ENCODE data around the gene TOX4.

The TOX4 gene

DNA sequence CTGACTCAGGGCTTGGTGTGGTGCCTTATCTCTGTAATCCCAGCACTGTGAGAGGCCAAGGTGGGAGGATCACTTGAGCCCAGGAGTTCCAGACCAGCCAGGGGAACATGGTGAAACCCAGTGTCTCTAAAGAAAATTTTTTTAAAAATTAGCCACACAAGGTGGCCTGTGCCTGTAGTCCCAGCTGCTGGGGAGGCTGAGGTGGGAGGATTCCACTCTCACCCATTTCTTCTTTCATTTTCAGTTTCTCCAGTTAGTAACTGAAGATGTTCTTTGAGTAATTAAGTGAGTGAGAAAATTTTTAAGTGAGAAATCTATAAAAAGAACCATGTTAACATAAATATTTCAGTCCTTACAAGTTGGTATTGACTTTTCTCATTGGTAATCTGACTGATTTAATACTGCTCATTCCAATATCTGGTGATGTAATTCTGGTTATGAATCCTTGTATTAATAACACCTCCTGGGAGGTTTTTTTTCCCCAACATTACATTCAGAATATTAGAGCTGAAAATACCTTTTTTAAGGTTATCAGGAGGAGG is 28.1 kb downstream of the TOX4 start:
- Histone ChIP-seq H3K36me3 (ENCODE audit: insufficient read depth, insufficient read length, low read length) (peaks cover 67% of the 10 kb centered on the region), H3K9me3 (ENCODE audit: insufficient read depth, low read length) (no peaks in the 10 kb centered on the region), H3K9ac (ENCODE audit: insufficient read length, low read depth) (no peak overlapping the region), H3K4me3 (ENCODE audit: insufficient read length, low read depth) (no peak overlapping the region), H3K4me1 (ENCODE audit: insufficient read depth, insufficient read length) (no peaks in the 10 kb centered on the region), H3K27me3 (ENCODE audit: insufficient read depth, insufficient read length) (no peaks in the 10 kb centered on the region)
- no peak for TF ChIP-seq SUZ12 (IDR thresholded peaks at IDR 0.05; ENCODE audit: extremely low read depth, insufficient read depth, insufficient read length)
- no peak for TF ChIP-seq ZNF274 (IDR thresholded peaks at IDR 0.05; ENCODE audit: low read depth, low read length)
- no peak for TF ChIP-seq YY1 (IDR thresholded peaks at IDR 0.05; ENCODE audit: insufficient read depth, insufficient read length)
- DNase-seq (ENCODE audit: low read depth, low spot score): no peak

DNA sequence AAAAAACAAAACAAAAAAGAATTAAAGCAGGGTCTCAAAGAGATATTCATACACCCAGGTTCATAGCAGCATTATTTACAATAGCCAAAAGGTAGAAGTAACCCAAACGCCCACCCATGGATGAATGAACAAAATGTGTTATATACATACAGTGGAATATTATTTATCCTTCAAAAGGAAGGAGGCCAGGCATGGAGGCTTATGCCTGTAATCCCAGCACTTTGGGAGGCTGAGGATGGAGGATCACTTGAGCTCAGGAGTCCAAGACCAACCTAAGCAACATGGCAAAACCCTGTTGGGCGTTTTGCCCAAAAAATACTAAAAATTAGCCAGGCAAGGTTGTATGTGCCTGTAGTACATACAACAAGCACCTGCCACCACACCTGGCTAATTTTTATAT is 29.6 kb downstream of the TOX4 start:
- no peaks in the 10 kb centered on the region for H3K4me1 ChIP-seq (ENCODE audit: insufficient read depth, insufficient read length)
- no peak for DNase-seq (ENCODE audit: low read depth, low spot score)
- TF ChIP-seq SUZ12 (IDR thresholded peaks at IDR 0.05; ENCODE audit: extremely low read depth, insufficient read depth, insufficient read length) (no peak), YY1 (IDR thresholded peaks at IDR 0.05; ENCODE audit: insufficient read depth, insufficient read length) (no peak), ZNF274 (IDR thresholded peaks at IDR 0.05; ENCODE audit: low read depth, low read length) (no peak)
- H3K27me3 ChIP-seq (ENCODE audit: insufficient read depth, insufficient read length): no peaks in the 10 kb centered on the region
- H3K4me3 ChIP-seq (ENCODE audit: insufficient read length, low read depth): no peak overlapping the region
- no peak overlapping the region for H3K9ac ChIP-seq (ENCODE audit: insufficient read length, low read depth)
- no peaks in the 10 kb centered on the region for H3K9me3 ChIP-seq (ENCODE audit: insufficient read depth, low read length)
- H3K36me3 ChIP-seq (ENCODE audit: insufficient read depth, insufficient read length, low read length): peaks cover 52% of the 10 kb centered on the region

GRCh38 chr14:21509432-21510143 is 32.6 kb downstream of the TOX4 start:
- Histone ChIP-seq H3K4me1 (ENCODE audit: insufficient read depth, insufficient read length) (no peaks in the 10 kb centered on the region), H3K36me3 (ENCODE audit: insufficient read depth, insufficient read length, low read length) (peaks cover 24% of the 10 kb centered on the region), H3K27me3 (ENCODE audit: insufficient read depth, insufficient read length) (no peaks in the 10 kb centered on the region), H3K9ac (ENCODE audit: insufficient read length, low read depth) (peak overlapping the region; percentile 99), H3K9me3 (ENCODE audit: insufficient read depth, low read length) (no peaks in the 10 kb centered on the region), H3K4me3 (ENCODE audit: insufficient read length, low read depth) (peak overlapping the region; percentile 98)
- TF ChIP-seq SUZ12 (IDR thresholded peaks at IDR 0.05; ENCODE audit: extremely low read depth, insufficient read depth, insufficient read length): no peak
- TF ChIP-seq ZNF274 (IDR thresholded peaks at IDR 0.05; ENCODE audit: low read depth, low read length): no peak
- no peak for TF ChIP-seq YY1 (IDR thresholded peaks at IDR 0.05; ENCODE audit: insufficient read depth, insufficient read length)
- DNase-seq (ENCODE audit: low read depth, low spot score): no peak

DNA sequence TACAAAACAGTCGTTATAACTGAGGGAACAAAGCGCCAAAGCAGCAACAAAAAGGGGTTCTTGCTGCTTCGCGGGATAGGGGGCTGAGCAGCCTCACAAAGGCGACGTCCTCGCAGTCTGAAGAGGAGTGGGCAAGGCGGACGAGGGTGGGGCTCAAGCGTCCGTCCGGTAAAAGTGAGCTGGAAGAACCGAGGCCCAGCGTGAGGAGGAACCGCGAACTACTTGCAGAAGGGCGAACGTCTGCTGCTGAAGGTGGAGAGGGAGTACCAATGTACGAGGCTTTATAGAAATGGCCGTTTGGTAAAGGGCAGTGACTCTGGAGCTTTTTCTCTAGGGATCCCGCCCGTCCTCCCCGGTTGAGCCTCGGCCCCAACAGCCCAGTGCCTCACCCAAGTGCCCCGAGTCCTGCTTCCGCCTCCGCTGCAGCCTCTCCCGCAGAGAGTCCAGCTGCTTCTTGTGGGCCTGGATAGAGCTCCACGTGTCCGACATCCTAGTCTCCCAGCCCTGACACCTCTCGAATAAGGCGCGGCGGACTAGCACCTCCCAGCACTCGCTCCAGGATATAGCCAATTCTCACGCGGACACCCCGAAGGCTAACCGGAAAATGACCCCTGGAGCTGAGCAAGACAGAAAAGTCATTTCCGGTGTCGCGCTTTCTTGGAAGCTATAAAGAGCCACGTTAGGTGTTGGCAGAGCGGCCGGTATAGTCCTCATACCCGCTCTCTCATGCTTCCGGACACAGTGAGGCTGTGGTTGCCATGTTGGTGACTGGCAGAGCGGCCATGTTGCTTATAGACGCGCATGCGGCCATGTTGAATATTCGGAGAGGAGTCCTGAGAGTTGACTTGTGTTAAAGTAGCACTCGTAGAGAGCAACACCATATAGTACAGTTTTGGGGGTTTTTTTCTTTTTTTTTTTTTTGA is 34.0 kb downstream of the TOX4 start, which contains the start of gene METTL3:
Gene METTL3 (minus strand): TSS at position 606 of the 923 bp plus-strand sequence. CDS start 117 bp downstream, at position 489.
- peak; percentile 100 for TF ChIP-seq YY1 (IDR thresholded peaks at IDR 0.05; ENCODE audit: insufficient read depth, insufficient read length)
- TF ChIP-seq SUZ12 (IDR thresholded peaks at IDR 0.05; ENCODE audit: extremely low read depth, insufficient read depth, insufficient read length): no peak

DNA sequence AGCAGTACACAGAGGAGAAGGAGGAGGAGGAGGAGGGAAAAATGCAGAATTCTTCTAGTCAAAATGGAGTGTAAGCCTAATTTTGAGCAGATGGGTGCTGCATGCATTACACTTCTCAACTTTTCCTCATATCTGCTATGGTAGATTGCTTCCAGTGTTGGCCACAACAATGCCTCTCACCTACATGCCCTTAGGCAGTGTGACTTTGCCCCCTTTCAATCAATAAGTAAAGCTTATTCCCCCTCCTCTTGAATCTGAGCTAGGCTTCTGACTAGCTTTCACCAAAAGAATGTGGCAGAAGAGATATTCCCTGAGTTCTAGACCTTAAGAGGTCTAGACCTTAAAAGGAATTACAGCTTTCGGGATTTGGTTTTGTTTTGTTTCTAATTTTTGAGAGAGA is 37.3 kb downstream of the TOX4 start:
- no peak for TF ChIP-seq ZNF274 (IDR thresholded peaks at IDR 0.05; ENCODE audit: low read depth, low read length)
- no peak for TF ChIP-seq YY1 (IDR thresholded peaks at IDR 0.05; ENCODE audit: insufficient read depth, insufficient read length)
- no peak for TF ChIP-seq SUZ12 (IDR thresholded peaks at IDR 0.05; ENCODE audit: extremely low read depth, insufficient read depth, insufficient read length)
- H3K4me1 ChIP-seq (ENCODE audit: insufficient read depth, insufficient read length): no peaks in the 10 kb centered on the region
- DNase-seq (ENCODE audit: low read depth, low spot score): no peak
- no peak overlapping the region for H3K4me3 ChIP-seq (ENCODE audit: insufficient read length, low read depth)
- H3K9ac ChIP-seq (ENCODE audit: insufficient read length, low read depth): no peak overlapping the region
- H3K9me3 ChIP-seq (ENCODE audit: insufficient read depth, low read length): no peaks in the 10 kb centered on the region
- H3K36me3 ChIP-seq (ENCODE audit: insufficient read depth, insufficient read length, low read length): peaks cover 2% of the 10 kb centered on the region
- no peaks in the 10 kb centered on the region for H3K27me3 ChIP-seq (ENCODE audit: insufficient read depth, insufficient read length)

More for the DNA sequence above, 34.0 kb downstream of the TOX4 start, which contains the start of gene METTL3:
- DNase-seq (ENCODE audit: low read depth, low spot score): peak; percentile 93
- Histone ChIP-seq H3K36me3 (ENCODE audit: insufficient read depth, insufficient read length, low read length) (peaks cover 21% of the 10 kb centered on the region), H3K9me3 (ENCODE audit: insufficient read depth, low read length) (no peaks in the 10 kb centered on the region), H3K27me3 (ENCODE audit: insufficient read depth, insufficient read length) (no peaks in the 10 kb centered on the region), H3K9ac (ENCODE audit: insufficient read length, low read depth) (peak within 1 kb of the TSS; percentile 99), H3K4me1 (ENCODE audit: insufficient read depth, insufficient read length) (no peaks in the 10 kb centered on the region), H3K4me3 (ENCODE audit: insufficient read length, low read depth) (peak within 1 kb of the TSS; percentile 98)

DNA sequence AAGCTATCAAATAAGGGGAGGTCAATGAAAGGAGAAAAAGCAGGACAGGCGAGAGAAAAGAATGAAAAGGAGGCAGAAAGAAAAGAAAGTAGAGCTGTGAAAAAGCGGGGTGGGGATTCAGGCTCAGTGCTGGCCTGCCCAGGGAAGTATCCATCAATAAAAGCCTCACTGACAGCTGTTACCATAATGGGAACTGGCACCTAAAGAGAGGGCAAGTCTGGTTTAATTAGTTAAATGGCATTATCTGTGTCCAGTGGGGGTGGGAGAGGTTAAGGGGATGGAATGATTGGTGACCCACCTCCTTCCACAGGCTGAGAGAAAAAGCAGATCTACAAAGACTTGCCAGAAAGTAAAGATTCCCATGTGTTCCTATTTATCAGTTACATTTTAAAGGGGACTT is 41.7 kb downstream of the TOX4 start:
- Histone ChIP-seq H3K4me1 (ENCODE audit: insufficient read depth, insufficient read length) (peaks cover 5% of the 10 kb centered on the region), H3K4me3 (ENCODE audit: insufficient read length, low read depth) (no peak overlapping the region), H3K9me3 (ENCODE audit: insufficient read depth, low read length) (no peaks in the 10 kb centered on the region), H3K27me3 (ENCODE audit: insufficient read depth, insufficient read length) (no peaks in the 10 kb centered on the region), H3K9ac (ENCODE audit: insufficient read length, low read depth) (no peak overlapping the region), H3K36me3 (ENCODE audit: insufficient read depth, insufficient read length, low read length) (peaks cover 31% of the 10 kb centered on the region)
- TF ChIP-seq SUZ12 (IDR thresholded peaks at IDR 0.05; ENCODE audit: extremely low read depth, insufficient read depth, insufficient read length): no peak
- TF ChIP-seq YY1 (IDR thresholded peaks at IDR 0.05; ENCODE audit: insufficient read depth, insufficient read length): no peak
- no peak for TF ChIP-seq ZNF274 (IDR thresholded peaks at IDR 0.05; ENCODE audit: low read depth, low read length)
- DNase-seq (ENCODE audit: low read depth, low spot score): no peak
